SK-N-SH (cell line): ENCODE data around the gene ADGRB2. TPM values are rescaled to one million over a fixed set of nuclear protein-coding genes. Genes with fewer than 3 reads are reported as not detected.
A peak's percentile ranks its signal among the peaks of the same experiment; 100 is the strongest.

Experiments used
- CTCF ChIA-PET: fragments of 300-600, 350-600 bp; formaldehyde crosslinking; extraction: SDS; loops from one replicate; lab custom pipeline; 2021; lab: Yijun Ruan, JAX
- POLR2A ChIA-PET: fragments of 350-600 bp; sonication (Branson Sonifier 250); formaldehyde crosslinking; extraction: SDS; loops from one replicate; lab custom pipeline; 2020; ENCODE audit warnings: antibody characterized with exemption, inconsistent platforms; lab: Yijun Ruan, JAX
- DNase-seq: peaks from one replicate; pipeline ENCODE4 v3.0.0; 2012
- H2AFZ ChIP-seq: fragments of 200-600 bp; sonication (generic); 2 replicates; pipeline ENCODE4 v1.8.1; 2016; ENCODE audit warnings: antibody characterized with exemption, mild to moderate bottlenecking, low read depth
- H3F3A ChIP-seq: fragments of 200-600 bp; sonication (generic); replicated peaks from 2 replicates; pipeline ENCODE3; 2016; ENCODE audit warnings: antibody characterized with exemption, mild to moderate bottlenecking; ENCODE audit not compliant: insufficient read depth
- H3K27ac ChIP-seq, 2 experiments: fragments of 200-500 bp in 1 of 2; fragments of 200-600 bp in 1 of 2; sonication (Bioruptor generic) in 1 of 2; sonication (generic), shearing (Covaris generic) in 1 of 2; 2 replicates each; pipeline versions ENCODE4 v1.5.1 to v1.6.1; 2014 to 2016; ENCODE audit warnings: low read depth in 2 of 2, inconsistent platforms in 1 of 2, low read length in 1 of 2, mild to moderate bottlenecking in 1 of 2, mixed read lengths in 1 of 2
- H3K27me3 ChIP-seq: fragments of 200-600 bp; sonication (generic), shearing (Covaris generic); 2 replicates; pipeline ENCODE4 v1.6.1; 2016; ENCODE audit warnings: mixed run types; ENCODE audit not compliant: insufficient read depth
- H3K36me3 ChIP-seq, 2 experiments: fragments of 200-500 bp in 1 of 2; fragments of 200-600 bp in 1 of 2; sonication (Bioruptor generic) in 1 of 2; sonication (generic) in 1 of 2; replicated peaks in 1 of 2; 2 replicates each; pipeline versions ENCODE3 to v1.5.1; 2014 to 2016; ENCODE audit warnings: low read length in 1 of 2, mild to moderate bottlenecking in 1 of 2; ENCODE audit not compliant: insufficient read depth in 2 of 2, control insufficient read depth in 1 of 2
- H3K4me1 ChIP-seq, 2 experiments: fragments of 200-500 bp in 1 of 2; fragments of 200-600 bp in 1 of 2; sonication (Bioruptor generic) in 1 of 2; sonication (generic), shearing (Covaris generic) in 1 of 2; 2 replicates each; pipeline versions ENCODE4 v1.5.1 to v1.6.1; 2014 to 2016; ENCODE audit warnings: low read depth in 1 of 2, low read length in 1 of 2, mixed run types in 1 of 2; ENCODE audit not compliant: insufficient read depth in 2 of 2, control insufficient read depth in 1 of 2
- H3K4me2 ChIP-seq: fragments of 200-600 bp; sonication (generic), shearing (Covaris generic); 2 replicates; pipeline ENCODE4 v1.6.1; 2017; ENCODE audit warnings: mixed run types
- H3K4me3 ChIP-seq, 2 experiments: fragments of 200-500 bp in 1 of 2; fragments of 200-600 bp in 1 of 2; sonication (Bioruptor generic) in 1 of 2; sonication (generic), shearing (Covaris generic) in 1 of 2; 2 replicates each; pipeline versions ENCODE4 v1.5.1 to v1.8.1; 2014 to 2016; ENCODE audit warnings: low read depth in 2 of 2, inconsistent platforms in 1 of 2, low read length in 1 of 2, mild to moderate bottlenecking in 1 of 2, mixed read lengths in 1 of 2, moderate library complexity in 1 of 2
- H3K79me2 ChIP-seq: fragments of 200-600 bp; sonication (generic); 2 replicates; pipeline ENCODE4 v1.8.1; 2017; ENCODE audit warnings: mild to moderate bottlenecking; ENCODE audit not compliant: insufficient read depth
- H3K9ac ChIP-seq: fragments of 200-600 bp; sonication (generic); 2 replicates; pipeline ENCODE4 v1.6.1; 2017; ENCODE audit warnings: mixed run types
- H3K9me2 ChIP-seq: fragments of 200-600 bp; sonication (generic); 2 replicates; pipeline ENCODE4 v1.6.1; 2017; ENCODE audit warnings: mixed run types
- H3K9me3 ChIP-seq: fragments of 200-600 bp; sonication (generic); 2 replicates; pipeline ENCODE4 v1.6.1; 2017; ENCODE audit warnings: mixed run types, mild to moderate bottlenecking, moderate library complexity
- H4K20me1 ChIP-seq: fragments of 200-600 bp; sonication (generic); 2 replicates; pipeline ENCODE4 v1.6.1; 2017; ENCODE audit warnings: mild to moderate bottlenecking, mixed run types; ENCODE audit not compliant: insufficient read depth
- CHD2 ChIP-seq: fragments of 150-350 bp; IDR thresholded peaks from 2 replicates; pipeline ENCODE4 v1.6.1; 2018; ENCODE audit warnings: low read length; ENCODE audit not compliant: partially characterized antibody
- ELF1 ChIP-seq: IDR thresholded peaks from 2 replicates; pipeline ENCODE4 v1.4.0; 2012
- EZH2phosphoT487 ChIP-seq: fragments of 200-600 bp; sonication (generic); IDR thresholded peaks from 2 replicates; pipeline ENCODE4 v1.6.1; 2017; ENCODE audit warnings: low read depth, mixed run types, mild to moderate bottlenecking, antibody characterized with exemption, moderate library complexity, borderline replicate concordance
- GABPA ChIP-seq: IDR thresholded peaks from 2 replicates; pipeline ENCODE4 v1.4.0; 2012; ENCODE audit warnings: low read depth, mild to moderate bottlenecking
- JUND ChIP-seq: IDR thresholded peaks from 2 replicates; pipeline ENCODE4 v1.4.0; 2012
- MEF2A ChIP-seq: IDR thresholded peaks from 2 replicates; pipeline ENCODE4 v1.4.0; 2012; ENCODE audit warnings: low read depth, borderline replicate concordance
- NFIC ChIP-seq: IDR thresholded peaks from 2 replicates; pipeline ENCODE4 v1.4.0; 2012; ENCODE audit warnings: borderline replicate concordance
- POLR2AphosphoS5 ChIP-seq: IDR thresholded peaks from 2 replicates; pipeline ENCODE4 v1.6.1; 2012; ENCODE audit warnings: low read depth, low read length
- RAD21 ChIP-seq: IDR thresholded peaks from 2 replicates; pipeline ENCODE4 v1.6.1; 2012; ENCODE audit warnings: mild to moderate bottlenecking, low read length
- RCOR1 ChIP-seq: fragments of 150-350 bp; IDR thresholded peaks from 2 replicates; pipeline ENCODE4 v1.6.1; 2017; ENCODE audit warnings: antibody characterized with exemption, low read length
- RXRA ChIP-seq: IDR thresholded peaks from 2 replicates; pipeline ENCODE4 v1.4.0; 2012; ENCODE audit warnings: low read depth, mild to moderate bottlenecking, borderline replicate concordance
- TCF12 ChIP-seq: IDR thresholded peaks from 2 replicates; pipeline ENCODE4 v1.4.0; 2012
- YY1 ChIP-seq: IDR thresholded peaks from 2 replicates; pipeline ENCODE4 v1.4.0; 2012; ENCODE audit warnings: low read depth, mild to moderate bottlenecking
- WGBS: methylation state at CpG from one replicate; pipeline ENCODE4 v1.1.6; 2017; ENCODE audit warnings: low lambda C conversion rate; 5-methylcytosine and 5-hydroxymethylcytosine counted together
- polyA plus RNA-seq, 3 experiments: library from polyadenylated mRNA; depleted of rRNA; stranded (reverse); fragments of >200 nt; gene quantifications; 2 replicates each; pipeline ENCODE4 v1.2.3, GENCODE V29; 2012
- TF ChIP-seq, protein P1 (sequence below): IDR thresholded peaks from 2 replicates; pipeline ENCODE4; 2012
- TF ChIP-seq, protein P2 (sequence below): IDR thresholded peaks from 2 replicates; pipeline ENCODE4 v1.4.0; 2012; ENCODE audit warnings: low read depth, borderline replicate concordance
- TF ChIP-seq, protein P3 (sequence below): fragments of 150-350 bp; IDR thresholded peaks from 2 replicates; pipeline ENCODE4 v1.6.1; 2017; ENCODE audit warnings: antibody characterized with exemption, low read length, low read depth, borderline replicate concordance
- TF ChIP-seq, protein P4 (sequence below): IDR thresholded peaks from 2 replicates; pipeline ENCODE4 v1.4.0; 2012; ENCODE audit warnings: low read depth, borderline replicate concordance

ADGRB2 gene
- polyA plus RNA-seq, 1 of the 3 experiments (the other 2 are of a cell fraction), result 13.0 TPM

DNA sequence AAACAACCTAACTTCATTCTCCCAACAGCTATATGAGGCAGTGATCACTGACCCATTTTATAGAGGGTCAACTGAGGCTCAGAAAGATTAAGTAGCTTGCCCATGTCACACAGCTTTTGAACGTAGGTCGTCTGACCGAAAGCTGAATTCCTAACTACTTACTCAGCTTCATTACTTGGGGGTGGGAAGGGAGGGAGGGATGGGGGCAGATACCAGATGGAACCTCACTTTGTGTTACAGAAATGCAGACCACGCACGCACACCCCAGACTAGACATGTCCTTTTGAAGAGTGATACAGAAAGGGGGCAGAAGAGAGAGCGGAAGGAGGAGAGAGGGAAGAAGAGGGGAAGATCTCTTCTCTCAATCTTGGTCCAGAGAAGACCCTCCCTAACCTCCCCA lies 2.3 kb downstream of the ADGRB2 start:
- H3K27me3 ChIP-seq, result no peaks in the 10 kb centered on the region
- no peaks in the 10 kb centered on the region for H3K9me3 ChIP-seq
- no peaks in the 10 kb centered on the region for H3K36me3 ChIP-seq
- peak overlapping the region; percentile 99 for H3K4me2 ChIP-seq
- peaks cover 27 to 55% of the 10 kb centered on the region in 2 experiments for H3K4me1 ChIP-seq
- H3K9me2 ChIP-seq, result no peaks in the 10 kb centered on the region
- DNase-seq, result no peak
- H3K79me2 ChIP-seq, result peaks cover 18% of the 10 kb centered on the region; the same call in 1 of the 2 replicates
- peak overlapping the region; percentile 74 to 75; a peak in 3 of 4 replicates for H3K4me3 ChIP-seq
- POLR2A ChIA-PET, result interaction anchor here (6.5 kb wide), 1 partner anchor 21 kb away, joined by 58 read pairs; no protein-coding TSS in a partner anchor
- H3K9ac ChIP-seq, result peak overlapping the region; percentile 60; the same call in 1 of the 2 replicates
- CTCF ChIA-PET, result interaction anchor here (1.0 to 25.0 kb wide), 12 partner anchors 9 to 209 kb away, joined by 3 to 707 read pairs (median 16); partner anchors contain the start of gene PTP4A2
- H3K27ac ChIP-seq, result peak overlapping the region in 1 of 2 experiments; percentile 56; a peak in 1 of 4 replicates
- peaks cover 5% of the 10 kb centered on the region for H3F3A ChIP-seq
- TF ChIP-seq GABPA (no peak), NFIC (no peak), POLR2AphosphoS5 (no peak), RAD21 (no peak), JUND (no peak), CHD2 (no peak), ELF1 (no peak), YY1 (no peak), RCOR1 (no peak), RXRA (no peak), TCF12 (no peak), EZH2phosphoT487 (no peak), MEF2A (no peak)
- TF ChIP-seq, protein P1, sequence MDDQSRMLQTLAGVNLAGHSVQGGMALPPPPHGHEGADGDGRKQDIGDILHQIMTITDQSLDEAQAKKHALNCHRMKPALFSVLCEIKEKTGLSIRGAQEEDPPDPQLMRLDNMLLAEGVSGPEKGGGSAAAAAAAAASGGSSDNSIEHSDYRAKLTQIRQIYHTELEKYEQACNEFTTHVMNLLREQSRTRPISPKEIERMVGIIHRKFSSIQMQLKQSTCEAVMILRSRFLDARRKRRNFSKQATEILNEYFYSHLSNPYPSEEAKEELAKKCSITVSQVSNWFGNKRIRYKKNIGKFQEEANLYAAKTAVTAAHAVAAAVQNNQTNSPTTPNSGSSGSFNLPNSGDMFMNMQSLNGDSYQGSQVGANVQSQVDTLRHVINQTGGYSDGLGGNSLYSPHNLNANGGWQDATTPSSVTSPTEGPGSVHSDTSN, result no peak
- TF ChIP-seq, protein P2, sequence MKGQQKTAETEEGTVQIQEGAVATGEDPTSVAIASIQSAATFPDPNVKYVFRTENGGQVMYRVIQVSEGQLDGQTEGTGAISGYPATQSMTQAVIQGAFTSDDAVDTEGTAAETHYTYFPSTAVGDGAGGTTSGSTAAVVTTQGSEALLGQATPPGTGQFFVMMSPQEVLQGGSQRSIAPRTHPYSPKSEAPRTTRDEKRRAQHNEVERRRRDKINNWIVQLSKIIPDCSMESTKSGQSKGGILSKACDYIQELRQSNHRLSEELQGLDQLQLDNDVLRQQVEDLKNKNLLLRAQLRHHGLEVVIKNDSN, result no peak
- TF ChIP-seq, protein P3, sequence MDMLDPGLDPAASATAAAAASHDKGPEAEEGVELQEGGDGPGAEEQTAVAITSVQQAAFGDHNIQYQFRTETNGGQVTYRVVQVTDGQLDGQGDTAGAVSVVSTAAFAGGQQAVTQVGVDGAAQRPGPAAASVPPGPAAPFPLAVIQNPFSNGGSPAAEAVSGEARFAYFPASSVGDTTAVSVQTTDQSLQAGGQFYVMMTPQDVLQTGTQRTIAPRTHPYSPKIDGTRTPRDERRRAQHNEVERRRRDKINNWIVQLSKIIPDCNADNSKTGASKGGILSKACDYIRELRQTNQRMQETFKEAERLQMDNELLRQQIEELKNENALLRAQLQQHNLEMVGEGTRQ, result no peak
- TF ChIP-seq, protein P4, sequence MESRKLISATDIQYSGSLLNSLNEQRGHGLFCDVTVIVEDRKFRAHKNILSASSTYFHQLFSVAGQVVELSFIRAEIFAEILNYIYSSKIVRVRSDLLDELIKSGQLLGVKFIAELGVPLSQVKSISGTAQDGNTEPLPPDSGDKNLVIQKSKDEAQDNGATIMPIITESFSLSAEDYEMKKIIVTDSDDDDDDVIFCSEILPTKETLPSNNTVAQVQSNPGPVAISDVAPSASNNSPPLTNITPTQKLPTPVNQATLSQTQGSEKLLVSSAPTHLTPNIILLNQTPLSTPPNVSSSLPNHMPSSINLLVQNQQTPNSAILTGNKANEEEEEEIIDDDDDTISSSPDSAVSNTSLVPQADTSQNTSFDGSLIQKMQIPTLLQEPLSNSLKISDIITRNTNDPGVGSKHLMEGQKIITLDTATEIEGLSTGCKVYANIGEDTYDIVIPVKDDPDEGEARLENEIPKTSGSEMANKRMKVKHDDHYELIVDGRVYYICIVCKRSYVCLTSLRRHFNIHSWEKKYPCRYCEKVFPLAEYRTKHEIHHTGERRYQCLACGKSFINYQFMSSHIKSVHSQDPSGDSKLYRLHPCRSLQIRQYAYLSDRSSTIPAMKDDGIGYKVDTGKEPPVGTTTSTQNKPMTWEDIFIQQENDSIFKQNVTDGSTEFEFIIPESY, result no peak
- no peak overlapping the region for H2AFZ ChIP-seq
- 53% methylated on average over 6 of the region's 6 CpGs for WGBS
- peaks cover 8% of the 10 kb centered on the region; the same call in 1 of the 2 replicates for H4K20me1 ChIP-seq
